SK-N-SH (cell line): Measurements from ENCODE around the gene KCNH4. TPM values are rescaled to one million over a fixed set of nuclear protein-coding genes. Genes with fewer than 3 reads are reported as not detected.

Experiments used
- CTCF ChIA-PET: fragments of 300-600, 350-600 bp; formaldehyde crosslinking; extraction: SDS; loops from one replicate; lab custom pipeline; 2021; lab: Yijun Ruan, JAX
- POLR2A ChIA-PET: fragments of 350-600 bp; sonication (Branson Sonifier 250); formaldehyde crosslinking; extraction: SDS; loops from one replicate; lab custom pipeline; 2020; ENCODE audit warnings: antibody characterized with exemption, inconsistent platforms; lab: Yijun Ruan, JAX
- DNase-seq: peaks from one replicate; pipeline ENCODE4 v3.0.0; 2012
- H2AFZ ChIP-seq: fragments of 200-600 bp; sonication (generic); 2 replicates; pipeline ENCODE4 v1.8.1; 2016; ENCODE audit warnings: antibody characterized with exemption, mild to moderate bottlenecking, low read depth
- H3F3A ChIP-seq: fragments of 200-600 bp; sonication (generic); replicated peaks from 2 replicates; pipeline ENCODE3; 2016; ENCODE audit warnings: antibody characterized with exemption, mild to moderate bottlenecking; ENCODE audit not compliant: insufficient read depth
- H3K27ac ChIP-seq, 2 experiments: fragments of 200-500 bp in 1 of 2; fragments of 200-600 bp in 1 of 2; sonication (Bioruptor generic) in 1 of 2; sonication (generic), shearing (Covaris generic) in 1 of 2; 2 replicates each; pipeline versions ENCODE4 v1.5.1 to v1.6.1; 2014 to 2016; ENCODE audit warnings: low read depth in 2 of 2, inconsistent platforms in 1 of 2, low read length in 1 of 2, mild to moderate bottlenecking in 1 of 2, mixed read lengths in 1 of 2
- H3K27me3 ChIP-seq: fragments of 200-600 bp; sonication (generic), shearing (Covaris generic); 2 replicates; pipeline ENCODE4 v1.6.1; 2016; ENCODE audit warnings: mixed run types; ENCODE audit not compliant: insufficient read depth
- H3K36me3 ChIP-seq, 2 experiments: fragments of 200-500 bp in 1 of 2; fragments of 200-600 bp in 1 of 2; sonication (Bioruptor generic) in 1 of 2; sonication (generic) in 1 of 2; replicated peaks in 1 of 2; 2 replicates each; pipeline versions ENCODE3 to v1.5.1; 2014 to 2016; ENCODE audit warnings: low read length in 1 of 2, mild to moderate bottlenecking in 1 of 2; ENCODE audit not compliant: insufficient read depth in 2 of 2, control insufficient read depth in 1 of 2
- H3K4me1 ChIP-seq, 2 experiments: fragments of 200-500 bp in 1 of 2; fragments of 200-600 bp in 1 of 2; sonication (Bioruptor generic) in 1 of 2; sonication (generic), shearing (Covaris generic) in 1 of 2; 2 replicates each; pipeline versions ENCODE4 v1.5.1 to v1.6.1; 2014 to 2016; ENCODE audit warnings: low read depth in 1 of 2, low read length in 1 of 2, mixed run types in 1 of 2; ENCODE audit not compliant: insufficient read depth in 2 of 2, control insufficient read depth in 1 of 2
- H3K4me2 ChIP-seq: fragments of 200-600 bp; sonication (generic), shearing (Covaris generic); 2 replicates; pipeline ENCODE4 v1.6.1; 2017; ENCODE audit warnings: mixed run types
- H3K4me3 ChIP-seq, 2 experiments: fragments of 200-500 bp in 1 of 2; fragments of 200-600 bp in 1 of 2; sonication (Bioruptor generic) in 1 of 2; sonication (generic), shearing (Covaris generic) in 1 of 2; 2 replicates each; pipeline versions ENCODE4 v1.5.1 to v1.8.1; 2014 to 2016; ENCODE audit warnings: low read depth in 2 of 2, inconsistent platforms in 1 of 2, low read length in 1 of 2, mild to moderate bottlenecking in 1 of 2, mixed read lengths in 1 of 2, moderate library complexity in 1 of 2
- H3K79me2 ChIP-seq: fragments of 200-600 bp; sonication (generic); 2 replicates; pipeline ENCODE4 v1.8.1; 2017; ENCODE audit warnings: mild to moderate bottlenecking; ENCODE audit not compliant: insufficient read depth
- H3K9ac ChIP-seq: fragments of 200-600 bp; sonication (generic); 2 replicates; pipeline ENCODE4 v1.6.1; 2017; ENCODE audit warnings: mixed run types
- H3K9me2 ChIP-seq: fragments of 200-600 bp; sonication (generic); 2 replicates; pipeline ENCODE4 v1.6.1; 2017; ENCODE audit warnings: mixed run types
- H3K9me3 ChIP-seq: fragments of 200-600 bp; sonication (generic); 2 replicates; pipeline ENCODE4 v1.6.1; 2017; ENCODE audit warnings: mixed run types, mild to moderate bottlenecking, moderate library complexity
- H4K20me1 ChIP-seq: fragments of 200-600 bp; sonication (generic); 2 replicates; pipeline ENCODE4 v1.6.1; 2017; ENCODE audit warnings: mild to moderate bottlenecking, mixed run types; ENCODE audit not compliant: insufficient read depth
- CHD2 ChIP-seq: fragments of 150-350 bp; IDR thresholded peaks from 2 replicates; pipeline ENCODE4 v1.6.1; 2018; ENCODE audit warnings: low read length; ENCODE audit not compliant: partially characterized antibody
- ELF1 ChIP-seq: IDR thresholded peaks from 2 replicates; pipeline ENCODE4 v1.4.0; 2012
- EP300 ChIP-seq, 2 experiments: IDR thresholded peaks; 2 replicates each; pipeline versions ENCODE4 v1.4.0 to v1.6.1; 2012; ENCODE audit warnings: borderline replicate concordance in 1 of 2, low read depth in 1 of 2, low read length in 1 of 2
- GABPA ChIP-seq: IDR thresholded peaks from 2 replicates; pipeline ENCODE4 v1.4.0; 2012; ENCODE audit warnings: low read depth, mild to moderate bottlenecking
- JUND ChIP-seq: IDR thresholded peaks from 2 replicates; pipeline ENCODE4 v1.4.0; 2012
- NRF1 ChIP-seq: IDR thresholded peaks from 2 replicates; pipeline ENCODE4 v1.6.1; 2012; ENCODE audit warnings: low read depth, mild to moderate bottlenecking, low read length
- PBX3 ChIP-seq: IDR thresholded peaks from 2 replicates; pipeline ENCODE4; 2012
- RCOR1 ChIP-seq: fragments of 150-350 bp; IDR thresholded peaks from 2 replicates; pipeline ENCODE4 v1.6.1; 2017; ENCODE audit warnings: antibody characterized with exemption, low read length
- SMC3 ChIP-seq: IDR thresholded peaks from 2 replicates; pipeline ENCODE4 v1.6.1; 2012; ENCODE audit warnings: low read depth, low read length, improper control_type of control experiment
- WGBS: methylation state at CpG from one replicate; pipeline ENCODE4 v1.1.6; 2017; ENCODE audit warnings: low lambda C conversion rate; 5-methylcytosine and 5-hydroxymethylcytosine counted together
- polyA plus RNA-seq, 3 experiments: library from polyadenylated mRNA; depleted of rRNA; stranded (reverse); fragments of >200 nt; gene quantifications; 2 replicates each; pipeline ENCODE4 v1.2.3, GENCODE V29; 2012
- TF ChIP-seq, protein P1 (sequence below): fragments of 200-600 bp; sonication (generic); IDR thresholded peaks from 2 replicates; pipeline ENCODE4 v1.6.1; 2017; ENCODE audit warnings: antibody characterized with exemption, mild to moderate bottlenecking, moderate library complexity
- TF ChIP-seq, protein P2 (sequence below): IDR thresholded peaks from 2 replicates; pipeline ENCODE4 v1.4.0; 2012; ENCODE audit warnings: low read depth
- TF ChIP-seq, protein P3 (sequence below): IDR thresholded peaks from 2 replicates; pipeline ENCODE4 v1.4.0; 2012; ENCODE audit warnings: low read depth, borderline replicate concordance
- TF ChIP-seq, protein P4 (sequence below): fragments of 150-350 bp; IDR thresholded peaks from 2 replicates; pipeline ENCODE4 v1.6.1; 2017; ENCODE audit warnings: antibody characterized with exemption, low read length, low read depth, borderline replicate concordance

The KCNH4 gene
- polyA plus RNA-seq, 1 of the 3 experiments (the other 2 are of a cell fraction), result 0.46 TPM

- Histone ChIP-seq H3K79me2 (no peaks in the 10 kb centered on the region), H2AFZ (no peak overlapping the region), H3K36me3 (peaks cover 3 to 22% of the 10 kb centered on the region in 2 experiments), H3K4me1 (peaks cover 0 to 11% of the 10 kb centered on the region in 2 experiments; a peak in 1 of 4 replicates), H3K9ac (no peak overlapping the region), H3K4me2 (no peak overlapping the region), H3K9me2 (no peaks in the 10 kb centered on the region), H3K27ac (no peak overlapping the region), H3K9me3 (no peaks in the 10 kb centered on the region), H4K20me1 (no peaks in the 10 kb centered on the region), H3K27me3 (no peaks in the 10 kb centered on the region), H3F3A (no peaks in the 10 kb centered on the region), H3K4me3 (no peak overlapping the region)
- TF ChIP-seq, protein P1, sequence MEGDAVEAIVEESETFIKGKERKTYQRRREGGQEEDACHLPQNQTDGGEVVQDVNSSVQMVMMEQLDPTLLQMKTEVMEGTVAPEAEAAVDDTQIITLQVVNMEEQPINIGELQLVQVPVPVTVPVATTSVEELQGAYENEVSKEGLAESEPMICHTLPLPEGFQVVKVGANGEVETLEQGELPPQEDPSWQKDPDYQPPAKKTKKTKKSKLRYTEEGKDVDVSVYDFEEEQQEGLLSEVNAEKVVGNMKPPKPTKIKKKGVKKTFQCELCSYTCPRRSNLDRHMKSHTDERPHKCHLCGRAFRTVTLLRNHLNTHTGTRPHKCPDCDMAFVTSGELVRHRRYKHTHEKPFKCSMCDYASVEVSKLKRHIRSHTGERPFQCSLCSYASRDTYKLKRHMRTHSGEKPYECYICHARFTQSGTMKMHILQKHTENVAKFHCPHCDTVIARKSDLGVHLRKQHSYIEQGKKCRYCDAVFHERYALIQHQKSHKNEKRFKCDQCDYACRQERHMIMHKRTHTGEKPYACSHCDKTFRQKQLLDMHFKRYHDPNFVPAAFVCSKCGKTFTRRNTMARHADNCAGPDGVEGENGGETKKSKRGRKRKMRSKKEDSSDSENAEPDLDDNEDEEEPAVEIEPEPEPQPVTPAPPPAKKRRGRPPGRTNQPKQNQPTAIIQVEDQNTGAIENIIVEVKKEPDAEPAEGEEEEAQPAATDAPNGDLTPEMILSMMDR, result no peak
- TF ChIP-seq EP300 (IDR thresholded peaks at IDR 0.05; ENCODE audit: borderline replicate concordance in 1 of 2, low read depth in 1 of 2, low read length in 1 of 2) (no peak), PBX3 (no peak), JUND (no peak), GABPA (no peak), ELF1 (no peak), NRF1 (no peak), RCOR1 (no peak), CHD2 (no peak), SMC3 (no peak)
- TF ChIP-seq, protein P2, sequence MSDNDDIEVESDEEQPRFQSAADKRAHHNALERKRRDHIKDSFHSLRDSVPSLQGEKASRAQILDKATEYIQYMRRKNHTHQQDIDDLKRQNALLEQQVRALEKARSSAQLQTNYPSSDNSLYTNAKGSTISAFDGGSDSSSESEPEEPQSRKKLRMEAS, result no peak
- TF ChIP-seq, protein P3, sequence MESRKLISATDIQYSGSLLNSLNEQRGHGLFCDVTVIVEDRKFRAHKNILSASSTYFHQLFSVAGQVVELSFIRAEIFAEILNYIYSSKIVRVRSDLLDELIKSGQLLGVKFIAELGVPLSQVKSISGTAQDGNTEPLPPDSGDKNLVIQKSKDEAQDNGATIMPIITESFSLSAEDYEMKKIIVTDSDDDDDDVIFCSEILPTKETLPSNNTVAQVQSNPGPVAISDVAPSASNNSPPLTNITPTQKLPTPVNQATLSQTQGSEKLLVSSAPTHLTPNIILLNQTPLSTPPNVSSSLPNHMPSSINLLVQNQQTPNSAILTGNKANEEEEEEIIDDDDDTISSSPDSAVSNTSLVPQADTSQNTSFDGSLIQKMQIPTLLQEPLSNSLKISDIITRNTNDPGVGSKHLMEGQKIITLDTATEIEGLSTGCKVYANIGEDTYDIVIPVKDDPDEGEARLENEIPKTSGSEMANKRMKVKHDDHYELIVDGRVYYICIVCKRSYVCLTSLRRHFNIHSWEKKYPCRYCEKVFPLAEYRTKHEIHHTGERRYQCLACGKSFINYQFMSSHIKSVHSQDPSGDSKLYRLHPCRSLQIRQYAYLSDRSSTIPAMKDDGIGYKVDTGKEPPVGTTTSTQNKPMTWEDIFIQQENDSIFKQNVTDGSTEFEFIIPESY, result no peak
- TF ChIP-seq, protein P4, sequence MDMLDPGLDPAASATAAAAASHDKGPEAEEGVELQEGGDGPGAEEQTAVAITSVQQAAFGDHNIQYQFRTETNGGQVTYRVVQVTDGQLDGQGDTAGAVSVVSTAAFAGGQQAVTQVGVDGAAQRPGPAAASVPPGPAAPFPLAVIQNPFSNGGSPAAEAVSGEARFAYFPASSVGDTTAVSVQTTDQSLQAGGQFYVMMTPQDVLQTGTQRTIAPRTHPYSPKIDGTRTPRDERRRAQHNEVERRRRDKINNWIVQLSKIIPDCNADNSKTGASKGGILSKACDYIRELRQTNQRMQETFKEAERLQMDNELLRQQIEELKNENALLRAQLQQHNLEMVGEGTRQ, result no peak
- DNase-seq, result peak; percentile 51
- 72% methylated on average over 7 of the region's 11 CpGs for WGBS
- ChIA-PET POLR2A (no interaction called here), CTCF (interaction anchor here (1.5 to 29.9 kb wide), 5 partner anchors 10 to 148 kb away, joined by 7 to 496 read pairs (median 10); partner anchors contain the start of genes DNAJC7, KAT2A and NKIRAS2)
Measured at GRCh38 chr17:42111265-42111636, 69.7 kb downstream of the KCNH4 start.
